Stimulated activated CD8-positive, alpha-beta memory T cell treated with anti-CD3 and anti-CD28 coated beads, Interleukin-15, amount 100 ng/mL, for 1 hour (primary cell): Measurements from ENCODE around the gene JPH3.

Source experiments
- DNase-seq: peaks from one replicate; pipeline ENCODE4 v3.0.0-alpha.2; 2020; ENCODE audit warnings: low read depth

The JPH3 gene

DNA sequence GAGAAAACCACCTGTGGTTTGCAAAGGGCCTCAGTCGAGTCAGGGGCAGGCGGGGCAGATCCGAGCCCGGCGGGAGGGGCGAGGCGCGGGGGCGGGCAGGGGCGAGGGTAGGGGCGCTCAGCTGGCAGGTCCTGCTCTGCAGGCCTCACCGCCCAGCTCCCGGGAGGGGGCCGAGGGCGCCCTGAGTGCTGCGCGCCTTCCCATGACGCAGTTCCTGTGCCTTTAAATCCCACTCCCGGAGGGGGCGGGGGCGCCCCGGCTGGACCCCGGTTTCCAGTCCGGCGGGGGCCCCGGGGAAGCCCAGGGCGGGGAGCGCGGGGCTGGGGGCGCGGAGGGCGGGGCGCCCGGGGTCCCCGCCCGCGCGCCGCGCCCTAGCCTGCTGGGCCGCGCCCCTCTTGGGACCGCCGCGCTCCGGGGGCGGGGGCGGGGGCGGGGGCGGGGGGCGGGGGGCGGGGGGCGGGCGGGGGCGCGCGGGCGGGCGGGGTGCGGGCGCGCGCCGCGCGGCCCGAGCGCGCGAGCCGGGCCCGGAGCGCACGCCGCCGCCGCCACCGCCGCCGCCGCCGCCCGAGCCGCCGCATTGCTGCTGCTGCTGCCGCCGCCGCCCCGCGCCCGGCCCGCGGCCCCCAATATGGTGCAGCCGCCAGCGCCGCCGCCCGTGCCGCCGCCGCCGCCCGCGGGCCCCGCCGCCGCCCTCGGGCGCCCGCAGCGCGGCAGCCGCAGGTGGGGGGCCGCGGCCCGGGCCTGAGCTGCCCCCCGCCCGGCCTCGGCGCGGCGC, at the start of gene JPH3:
Gene JPH3 (plus strand): TSS at position 508 of the 775 bp plus-strand sequence. CDS start 639 bp downstream, outside the sequence.
- no peak for DNase-seq

DNA sequence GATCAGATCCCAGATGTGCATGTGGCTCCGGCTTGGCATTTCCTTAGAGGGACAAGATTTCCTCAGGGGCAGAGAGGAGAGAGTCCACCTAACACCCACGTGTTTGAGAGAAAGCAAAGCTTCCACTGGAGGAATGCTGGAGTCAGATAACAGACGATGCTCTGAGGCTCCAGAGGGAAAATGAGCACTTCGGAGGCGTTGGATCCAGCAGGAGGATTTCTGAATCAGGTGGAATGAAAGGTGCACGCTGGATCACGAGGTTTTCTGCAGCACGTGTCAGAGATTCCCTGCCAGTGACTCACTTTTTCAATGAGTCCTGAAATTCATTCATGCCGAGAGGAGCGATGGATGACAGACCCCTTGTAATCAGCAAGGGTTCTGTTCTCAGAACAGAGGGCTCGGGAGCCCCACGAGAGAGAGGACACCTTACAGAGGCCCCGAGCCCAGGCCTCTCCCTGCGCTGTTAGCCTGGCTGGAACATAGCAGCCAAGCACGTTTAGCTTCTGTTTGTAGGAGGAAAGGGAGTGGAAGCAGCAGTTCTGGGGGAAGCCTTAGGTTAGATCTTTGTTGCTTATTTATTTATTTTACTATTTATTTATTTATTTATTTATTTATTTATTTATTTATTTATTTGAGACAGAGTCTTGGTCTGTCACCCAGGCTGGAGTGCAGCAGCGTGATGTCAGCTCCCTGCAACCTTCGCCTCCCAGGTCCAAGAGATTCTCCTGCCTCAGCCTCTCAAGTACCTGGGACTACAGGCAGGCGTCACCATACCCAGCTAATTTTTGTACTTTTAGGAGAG, 49.3 kb upstream of the JPH3 start:
- no peak for DNase-seq

DNA sequence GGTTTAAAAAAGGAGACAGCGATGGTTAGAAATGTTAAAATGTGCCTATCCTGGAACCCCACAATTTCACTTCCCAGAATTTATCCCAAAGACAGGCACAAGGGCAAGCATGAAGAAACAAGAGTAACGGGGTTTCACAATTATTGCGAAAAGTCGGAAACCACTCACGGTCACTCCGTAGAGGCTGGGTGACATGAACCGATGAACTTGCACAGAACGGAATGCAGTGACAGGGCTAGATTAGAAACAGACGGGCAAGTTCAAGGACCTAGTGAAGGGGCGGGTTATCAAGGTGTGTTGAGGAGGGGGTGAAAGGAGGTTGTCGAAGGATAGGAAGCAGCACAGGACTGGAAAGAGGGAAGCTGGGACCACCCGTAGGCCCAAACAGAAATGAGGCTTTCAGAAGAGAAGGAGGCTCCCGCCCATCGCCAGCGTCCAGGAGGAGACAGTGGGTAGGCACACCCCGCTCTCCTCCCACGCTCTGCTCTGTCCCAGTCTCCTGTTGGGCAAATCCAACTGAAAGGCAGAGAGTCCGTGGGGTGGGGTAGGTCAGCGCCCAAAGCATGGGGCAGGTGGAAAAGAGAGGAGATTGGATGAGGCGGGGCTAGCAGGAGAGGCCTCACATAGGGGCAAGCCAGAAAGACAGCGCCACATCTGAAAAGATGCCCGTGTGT, 47.4 kb upstream of the JPH3 start:
- DNase-seq, result no peak

GRCh38 chr16:87555647-87556046, 46.7 kb upstream of the JPH3 start:
- DNase-seq, result no peak

DNA sequence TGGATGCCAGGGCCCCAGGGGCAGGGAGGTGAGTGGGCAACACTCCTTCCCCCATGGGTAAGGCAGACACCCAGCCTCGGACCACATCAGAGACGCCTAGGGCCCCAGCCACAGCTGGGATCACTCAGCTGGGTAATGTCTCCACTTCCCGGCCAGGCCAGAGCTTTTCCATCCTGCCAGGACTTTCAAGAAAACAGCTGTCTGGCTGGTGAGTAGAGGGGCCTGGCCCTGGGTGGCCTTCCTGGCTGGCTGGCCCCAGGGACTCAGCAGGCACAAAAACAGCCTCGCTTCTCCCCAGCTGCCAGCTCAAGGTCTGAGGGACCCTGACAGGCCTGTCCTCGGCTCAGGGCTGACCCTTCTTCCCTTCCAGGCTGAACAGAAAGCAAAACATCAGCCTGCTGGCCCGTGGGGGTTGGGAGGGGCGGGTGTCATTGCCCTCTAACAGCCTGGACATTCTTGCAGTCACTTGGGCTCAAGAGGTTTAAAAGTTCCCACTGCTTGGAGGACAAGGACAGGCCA, 45.3 kb upstream of the JPH3 start:
- DNase-seq, result no peak

GRCh38 chr16:87558682-87559081, 43.6 kb upstream of the JPH3 start:
- DNase-seq, result no peak

- no peak for DNase-seq
These were observed 42.4 kb upstream of the JPH3 start for GRCh38 chr16:87559945-87560344.

DNA sequence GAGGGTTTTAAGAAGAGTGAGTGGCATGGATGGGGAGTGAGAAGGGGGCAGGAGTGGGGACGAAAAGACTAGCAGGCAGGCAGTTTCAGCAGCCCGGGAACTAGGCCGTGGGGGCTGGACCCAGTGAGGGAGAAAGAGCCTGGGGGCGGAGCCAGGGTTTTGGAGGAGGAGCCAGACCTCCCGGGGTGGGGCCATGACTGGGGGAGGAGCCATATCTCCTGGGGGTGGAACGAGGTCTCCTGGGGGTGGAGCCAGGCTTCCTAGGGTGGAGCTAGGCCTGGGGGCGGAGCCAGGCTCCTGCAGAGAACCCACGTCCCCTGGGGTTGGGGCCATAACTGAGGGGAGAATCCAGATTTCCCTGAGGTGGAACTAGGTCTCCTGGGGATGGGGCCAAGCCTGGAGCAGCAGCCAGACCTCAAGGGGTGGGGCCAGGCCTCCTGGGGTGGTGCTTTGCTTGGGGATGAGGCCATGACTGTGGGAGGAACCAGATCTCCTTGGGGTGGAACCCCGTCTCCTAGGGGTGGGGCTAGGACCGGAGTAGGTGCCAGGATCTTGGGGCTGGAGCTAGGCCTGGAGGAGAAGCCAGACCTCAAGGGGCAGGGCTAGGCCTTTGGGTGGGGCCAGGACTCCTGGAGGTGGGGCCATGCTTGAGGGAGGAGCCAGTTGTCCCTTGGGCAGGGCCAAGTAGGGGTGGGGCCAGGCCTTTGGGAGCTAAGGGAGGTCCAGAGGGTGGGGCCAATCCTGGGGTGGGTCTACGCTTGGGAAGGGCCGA, 41.7 kb upstream of the JPH3 start:
- no peak for DNase-seq

- DNase-seq, result no peak
These were observed 40.9 kb upstream of the JPH3 start for GRCh38 chr16:87561200-87562105.

DNA sequence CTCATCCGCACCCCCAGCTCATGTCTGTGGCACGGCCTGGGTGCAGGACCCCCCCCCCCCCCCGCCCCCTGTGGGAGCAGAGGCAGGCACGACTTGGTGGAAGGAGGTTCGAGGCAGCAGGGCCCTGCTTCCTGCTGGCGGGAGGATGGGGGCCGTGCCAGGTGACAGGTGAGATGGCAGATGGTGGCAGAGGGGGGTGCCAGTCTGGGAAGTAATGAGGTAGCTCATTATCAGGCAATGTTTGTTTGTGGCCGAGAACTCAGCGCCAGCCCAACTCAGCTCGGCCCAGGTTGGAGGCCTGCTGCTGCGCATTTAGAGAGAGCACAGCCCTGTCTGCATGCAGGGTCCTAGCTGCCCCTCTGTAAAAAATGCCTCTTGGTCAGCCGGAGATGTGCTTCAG, 40.1 kb upstream of the JPH3 start:
- DNase-seq, result no peak

GRCh38 chr16:87563022-87563421, 39.3 kb upstream of the JPH3 start:
- no peak for DNase-seq

DNA sequence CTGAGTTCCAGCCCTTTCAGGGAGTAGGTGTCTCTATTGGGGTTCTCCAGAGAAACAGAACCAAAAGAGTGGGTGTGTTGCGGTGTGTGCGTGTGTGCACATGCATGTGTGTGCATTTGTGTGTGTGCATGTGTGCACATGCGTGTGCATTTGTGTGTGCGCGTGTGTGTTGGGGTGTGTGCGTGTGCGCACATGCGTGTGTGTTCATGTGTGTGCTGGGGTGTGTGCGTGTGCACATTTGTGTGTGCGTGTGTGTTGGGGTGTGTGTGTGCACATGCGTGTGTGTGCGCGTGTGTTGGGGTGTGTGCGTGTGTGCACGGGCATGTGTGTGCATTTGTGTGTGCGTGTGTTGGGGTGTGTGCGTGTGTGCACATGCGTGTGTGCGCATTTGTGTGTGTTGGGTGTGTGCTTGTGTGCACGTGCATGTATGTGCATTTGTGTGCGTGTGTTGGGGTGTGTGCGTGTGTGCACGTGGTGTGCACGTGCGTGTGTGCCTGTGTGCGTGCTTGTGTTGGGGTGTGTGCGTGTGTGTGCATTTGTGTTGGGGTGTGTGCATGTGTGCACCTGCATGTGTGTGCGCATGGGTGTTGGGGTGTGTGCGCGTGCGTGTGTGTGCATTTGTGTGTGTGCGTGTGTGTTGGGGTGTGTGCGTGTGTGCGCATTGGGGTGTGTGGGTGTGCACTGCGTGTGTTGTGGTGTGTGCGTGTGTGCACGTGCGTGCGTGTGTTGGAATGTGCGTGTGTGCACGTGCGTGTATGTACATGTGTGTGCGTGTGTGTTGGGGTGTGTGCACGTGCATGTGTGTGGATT, 38.4 kb upstream of the JPH3 start:
- DNase-seq, result no peak

- DNase-seq, result no peak
These were observed 37.9 kb upstream of the JPH3 start for GRCh38 chr16:87564524-87564778.

DNA sequence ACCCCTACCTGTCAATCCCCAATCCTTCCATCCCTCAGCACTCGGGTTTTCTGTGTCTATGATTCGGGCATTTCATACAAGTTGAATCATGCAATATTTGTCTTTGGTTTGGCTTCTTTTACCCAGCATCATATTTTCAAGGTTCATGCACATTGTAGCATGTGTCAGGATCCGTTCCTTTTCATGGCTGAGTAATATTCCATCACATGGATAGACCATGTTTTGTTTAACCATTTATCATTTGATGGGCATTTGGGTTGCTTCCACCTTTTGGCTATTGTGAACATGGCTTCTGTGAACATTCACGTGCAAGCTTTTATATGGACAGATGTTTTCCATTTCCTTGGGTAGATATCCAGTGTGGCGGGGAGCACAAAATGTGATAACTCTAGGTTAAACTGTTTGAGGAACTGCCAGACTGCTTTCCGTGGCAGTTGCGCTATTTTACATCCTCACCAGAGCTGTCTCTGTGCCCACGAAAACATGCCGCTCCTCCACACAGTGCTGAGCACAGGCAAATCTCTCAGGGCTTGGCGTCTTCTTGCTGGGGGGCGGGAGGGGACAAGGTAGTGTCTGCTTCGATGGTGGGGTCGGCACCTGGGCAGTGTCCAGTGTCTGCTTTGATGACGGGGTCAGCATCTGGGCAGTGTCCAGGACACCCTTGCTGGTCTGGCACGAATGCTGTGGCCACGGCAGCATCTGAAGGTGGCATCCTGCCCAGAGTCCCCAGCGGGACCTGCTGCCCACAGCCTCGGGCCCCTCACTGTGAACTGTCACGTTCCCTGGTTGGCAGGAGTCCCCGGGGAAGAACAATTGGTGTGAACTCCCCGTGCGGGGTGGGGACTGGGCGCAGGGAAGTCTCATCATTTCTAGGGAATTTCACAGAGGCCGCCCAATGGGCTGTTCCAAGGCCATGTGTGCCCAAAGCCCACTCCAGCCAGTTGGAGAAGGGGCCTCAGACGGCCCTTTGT, 32.4 kb upstream of the JPH3 start:
- no peak for DNase-seq

GRCh38 chr16:87570572-87570937, 31.8 kb upstream of the JPH3 start:
- no peak for DNase-seq

DNA sequence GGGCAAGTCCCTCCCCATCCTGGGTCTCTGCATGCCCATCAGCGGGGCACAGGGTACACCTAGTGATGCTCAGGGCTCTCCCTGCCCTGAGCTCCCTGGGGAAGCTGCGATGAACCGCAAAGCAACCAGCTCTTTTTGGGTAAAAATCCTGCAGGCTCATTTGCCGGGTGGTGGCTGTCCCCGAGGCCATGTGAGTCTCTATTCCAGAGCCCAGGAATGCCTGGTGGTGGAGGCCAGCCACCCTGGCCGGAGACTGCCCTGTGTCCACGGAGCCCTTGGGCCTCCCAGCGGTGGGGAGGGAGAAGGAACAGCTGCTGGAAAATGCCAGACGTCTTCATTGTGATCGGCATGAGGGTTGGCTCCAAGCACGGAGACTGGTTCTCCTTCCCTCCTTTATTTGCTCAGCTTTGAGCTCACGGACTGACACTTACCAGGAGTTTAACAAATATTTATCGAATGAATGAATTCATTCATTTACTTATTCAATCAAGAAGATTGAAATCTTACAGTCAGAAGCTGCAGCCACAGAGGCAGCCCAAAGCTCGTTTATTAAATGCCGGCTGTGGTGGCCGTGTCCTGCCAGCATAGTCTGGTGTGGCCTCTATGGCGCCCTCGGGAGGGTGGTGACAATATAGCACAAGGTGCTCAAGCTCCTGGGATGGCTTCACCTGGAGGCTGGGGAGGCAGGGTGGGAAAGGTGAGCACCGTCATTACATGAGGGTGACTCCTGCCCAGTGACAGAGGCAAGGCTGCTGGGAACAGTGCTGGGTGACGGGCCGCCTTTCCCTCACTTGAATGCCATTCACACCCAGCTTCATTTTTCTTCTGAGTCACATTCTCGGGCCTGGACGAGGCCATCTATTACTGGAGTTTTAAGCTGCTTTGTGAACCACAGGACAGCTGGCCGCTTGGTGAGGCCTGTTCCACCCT, 31.1 kb upstream of the JPH3 start:
- no peak for DNase-seq

DNA sequence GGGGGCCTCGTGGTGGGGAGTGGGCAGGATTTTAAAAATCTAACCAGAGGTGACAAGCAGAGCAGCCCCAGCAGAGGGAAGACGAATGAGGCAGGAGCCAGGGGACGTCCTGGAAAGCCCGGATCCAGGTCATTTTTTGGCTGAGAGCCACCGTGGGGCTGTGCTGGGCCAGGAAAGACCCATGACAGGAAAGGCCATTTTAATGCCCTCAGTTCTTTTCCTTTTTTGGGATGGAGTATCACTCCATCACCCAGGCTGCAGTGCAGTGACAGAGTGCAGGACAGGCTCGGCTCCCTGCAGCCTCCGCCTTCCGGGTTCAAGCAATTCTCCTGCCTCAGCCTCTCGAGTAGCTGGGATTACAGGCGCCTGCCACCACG, 30.5 kb upstream of the JPH3 start:
- DNase-seq, result no peak

GRCh38 chr16:87572959-87573358, 29.3 kb upstream of the JPH3 start:
- no peak for DNase-seq
